ENCODE results near the gene HDAC5.
"Not testable (repeated sequence)": the region's sequence is repeated elsewhere in the genome, so short reads cannot be mapped to it uniquely, and the experiment has no call there.

HDAC5 gene

GRCh38 chr17:44059101-44059892, 64.1 kb downstream of the HDAC5 start:
- H3K4me3 Mint-ChIP-seq = no peak overlapping the region
- no peak overlapping the region for H3K27ac Mint-ChIP-seq (ENCODE audit: low read depth)
- DNase-seq (ENCODE audit: low spot score in 2 of 2) (no peak), ATAC-seq (replicated peaks; ENCODE audit: extremely low read depth, poor library complexity, severe bottlenecking) (no peak)
- no peaks in the 10 kb centered on the region for H3K27me3 Mint-ChIP-seq
- no peaks in the 10 kb centered on the region for H3K9me3 Mint-ChIP-seq
- peaks cover 32% of the 10 kb centered on the region for H3K36me3 Mint-ChIP-seq (ENCODE audit: insufficient read depth)
- H3K4me1 Mint-ChIP-seq = peaks cover 39% of the 10 kb centered on the region

- Mint-ChIP-seq H3K36me3 (ENCODE audit: insufficient read depth) (peaks cover 46% of the 10 kb centered on the region), H3K27ac (ENCODE audit: low read depth) (peak overlapping the region; percentile 11)
Measured at GRCh38 chr17:44053125-44053872, 70.1 kb downstream of the HDAC5 start.

GRCh38 chr17:44049294-44050060, 74.0 kb downstream of the HDAC5 start:
- Mint-ChIP-seq H3K27me3 (no peaks in the 10 kb centered on the region), H3K9me3 (no peaks in the 10 kb centered on the region), H3K27ac (ENCODE audit: low read depth) (no peak overlapping the region), H3K4me1 (peaks cover 18% of the 10 kb centered on the region), H3K4me3 (no peak overlapping the region), H3K36me3 (ENCODE audit: insufficient read depth) (peaks cover 50% of the 10 kb centered on the region)
- no peak for DNase-seq (ENCODE audit: low spot score in 2 of 2)
- ATAC-seq (replicated peaks; ENCODE audit: extremely low read depth, poor library complexity, severe bottlenecking) = no peak

More at GRCh38 chr17:44053125-44053872, 70.1 kb downstream of the HDAC5 start:
- H3K4me1 Mint-ChIP-seq = peaks cover 21% of the 10 kb centered on the region
- no peak for ATAC-seq (replicated peaks; ENCODE audit: extremely low read depth, poor library complexity, severe bottlenecking)
- H3K9me3 Mint-ChIP-seq = no peaks in the 10 kb centered on the region
- no peak for DNase-seq (ENCODE audit: low spot score in 2 of 2)
- H3K4me3 Mint-ChIP-seq = no peak overlapping the region
- H3K27me3 Mint-ChIP-seq = no peaks in the 10 kb centered on the region

- DNase-seq (ENCODE audit: low spot score in 2 of 2); H3K4me3 Mint-ChIP-seq; H3K27ac Mint-ChIP-seq (ENCODE audit: low read depth); H3K9me3 Mint-ChIP-seq; H3K27me3 Mint-ChIP-seq; ATAC-seq (replicated peaks; ENCODE audit: extremely low read depth, poor library complexity, severe bottlenecking); H3K4me1 Mint-ChIP-seq: not testable (repeated sequence)
- peaks cover 34% of the 10 kb centered on the region for H3K36me3 Mint-ChIP-seq (ENCODE audit: insufficient read depth)
Measured at GRCh38 chr17:44046893-44047292, 76.5 kb downstream of the HDAC5 start.

- H3K27me3 Mint-ChIP-seq = no peaks in the 10 kb centered on the region
- H3K4me1 Mint-ChIP-seq = peaks cover 16% of the 10 kb centered on the region
- no peak overlapping the region for H3K27ac Mint-ChIP-seq (ENCODE audit: low read depth)
- DNase-seq (ENCODE audit: low spot score in 2 of 2) (no peak), ATAC-seq (replicated peaks; ENCODE audit: extremely low read depth, poor library complexity, severe bottlenecking) (no peak)
- peaks cover 23% of the 10 kb centered on the region for H3K36me3 Mint-ChIP-seq (ENCODE audit: insufficient read depth)
- H3K9me3 Mint-ChIP-seq = no peaks in the 10 kb centered on the region
- no peak overlapping the region for H3K4me3 Mint-ChIP-seq
Measured at GRCh38 chr17:44045486-44045885, 78.0 kb downstream of the HDAC5 start.

- Mint-ChIP-seq H3K4me1 (peaks cover 16% of the 10 kb centered on the region), H3K27ac (ENCODE audit: low read depth) (no peak overlapping the region), H3K4me3 (no peak overlapping the region), H3K9me3 (no peaks in the 10 kb centered on the region), H3K27me3 (no peaks in the 10 kb centered on the region), H3K36me3 (ENCODE audit: insufficient read depth) (peaks cover 31% of the 10 kb centered on the region)
- ATAC-seq (replicated peaks; ENCODE audit: extremely low read depth, poor library complexity, severe bottlenecking) (no peak), DNase-seq (ENCODE audit: low spot score in 2 of 2) (no peak)
Measured at GRCh38 chr17:44044071-44044470, 79.4 kb downstream of the HDAC5 start.

- Mint-ChIP-seq H3K4me3 (no peak overlapping the region), H3K27me3 (no peaks in the 10 kb centered on the region), H3K36me3 (ENCODE audit: insufficient read depth) (peaks cover 33% of the 10 kb centered on the region), H3K4me1 (peaks cover 16% of the 10 kb centered on the region), H3K27ac (ENCODE audit: low read depth) (peak overlapping the region; percentile 29), H3K9me3 (no peaks in the 10 kb centered on the region)
- ATAC-seq (replicated peaks; ENCODE audit: extremely low read depth, poor library complexity, severe bottlenecking) (no peak), DNase-seq (ENCODE audit: low spot score in 2 of 2) (no peak)
Measured at GRCh38 chr17:44043272-44043696, 80.2 kb downstream of the HDAC5 start.

- H3K36me3 Mint-ChIP-seq (ENCODE audit: insufficient read depth) = peaks cover 44% of the 10 kb centered on the region
- no peaks in the 10 kb centered on the region for H3K9me3 Mint-ChIP-seq
- peaks cover 16% of the 10 kb centered on the region for H3K4me1 Mint-ChIP-seq
- DNase-seq (ENCODE audit: low spot score in 2 of 2) (no peak), ATAC-seq (replicated peaks; ENCODE audit: extremely low read depth, poor library complexity, severe bottlenecking) (no peak)
- no peaks in the 10 kb centered on the region for H3K27me3 Mint-ChIP-seq
- H3K27ac Mint-ChIP-seq (ENCODE audit: low read depth) = no peak overlapping the region
- no peak overlapping the region for H3K4me3 Mint-ChIP-seq
Measured at GRCh38 chr17:44039829-44040635, 83.4 kb downstream of the HDAC5 start.

- no peak overlapping the region for H3K4me3 Mint-ChIP-seq
- H3K27ac Mint-ChIP-seq (ENCODE audit: low read depth) = no peak overlapping the region
- H3K9me3 Mint-ChIP-seq = no peaks in the 10 kb centered on the region
- ATAC-seq (replicated peaks; ENCODE audit: extremely low read depth, poor library complexity, severe bottlenecking) (no peak), DNase-seq (ENCODE audit: low spot score in 2 of 2) (no peak)
- no peaks in the 10 kb centered on the region for H3K27me3 Mint-ChIP-seq
- H3K36me3 Mint-ChIP-seq (ENCODE audit: insufficient read depth) = peaks cover 48% of the 10 kb centered on the region
- peaks cover 23% of the 10 kb centered on the region for H3K4me1 Mint-ChIP-seq
Measured at GRCh38 chr17:44038604-44039011, 84.8 kb downstream of the HDAC5 start.

- Mint-ChIP-seq H3K4me3 (no peak overlapping the region), H3K27ac (ENCODE audit: low read depth) (no peak overlapping the region), H3K9me3 (no peaks in the 10 kb centered on the region), H3K4me1 (peaks cover 15% of the 10 kb centered on the region), H3K27me3 (no peaks in the 10 kb centered on the region), H3K36me3 (ENCODE audit: insufficient read depth) (peaks cover 53% of the 10 kb centered on the region)
- no peak for ATAC-seq (replicated peaks; ENCODE audit: extremely low read depth, poor library complexity, severe bottlenecking)
- DNase-seq (ENCODE audit: low spot score in 2 of 2) = no peak
Measured at GRCh38 chr17:44037471-44037870, 86.0 kb downstream of the HDAC5 start.

GRCh38 chr17:44034688-44035087, 88.8 kb downstream of the HDAC5 start:
- H3K4me1 Mint-ChIP-seq; DNase-seq (ENCODE audit: low spot score in 2 of 2); H3K4me3 Mint-ChIP-seq; H3K27me3 Mint-ChIP-seq; ATAC-seq (replicated peaks; ENCODE audit: extremely low read depth, poor library complexity, severe bottlenecking); H3K27ac Mint-ChIP-seq (ENCODE audit: low read depth); H3K9me3 Mint-ChIP-seq: not testable (repeated sequence)
- H3K36me3 Mint-ChIP-seq (ENCODE audit: insufficient read depth) = peaks cover 49% of the 10 kb centered on the region

GRCh38 chr17:44033861-44034408, 89.5 kb downstream of the HDAC5 start:
- ATAC-seq (replicated peaks; ENCODE audit: extremely low read depth, poor library complexity, severe bottlenecking) = no peak
- Mint-ChIP-seq H3K9me3 (no peaks in the 10 kb centered on the region), H3K27ac (ENCODE audit: low read depth) (peak overlapping the region; percentile 25), H3K4me1 (peaks cover 14% of the 10 kb centered on the region), H3K4me3 (no peak overlapping the region), H3K27me3 (no peaks in the 10 kb centered on the region), H3K36me3 (ENCODE audit: insufficient read depth) (peaks cover 44% of the 10 kb centered on the region)
- no peak for DNase-seq (ENCODE audit: low spot score in 2 of 2)
